HCT116 (cell line): ENCODE measurements around the gene SEC14L1. TPM values are rescaled to one million over a fixed set of nuclear protein-coding genes. Genes with fewer than 3 reads are reported as not detected.

Experiments used
- ATAC-seq: fragments of 200-7000 bp; cut with Tn5 transposase; 2 replicates; pipeline ENCODE4 v1.9.1; 2020; ENCODE audit warnings: mild to moderate bottlenecking, moderate library complexity
- BruUV-seq: library from RNA; stranded (reverse); fragments of 400-500 nt; replicated peaks from 2 replicates; lab custom pipeline; 2021; lab: Mats Ljungman, UMichigan
- CTCF ChIA-PET: fragments of 300-600 bp; sonication (Branson Sonifier 250); formaldehyde crosslinking; loops from one replicate; lab custom pipeline; 2021; ENCODE audit warnings: antibody characterized with exemption; lab: Charles Lee
- POLR2A ChIA-PET: fragments of 300-600, 350-600 bp; sonication (Branson Sonifier 250); formaldehyde crosslinking; loops from one replicate; lab custom pipeline; 2021; ENCODE audit warnings: antibody characterized with exemption; lab: Charles Lee
- RAD21 ChIA-PET, 2 experiments: fragments of 300-600 bp; sonication (Branson Sonifier 250); formaldehyde crosslinking; loops; one replicate each; lab custom pipeline; 2023; ENCODE audit warnings: low total read pairs in 2 of 2; ENCODE audit not compliant: uncharacterized antibody in 2 of 2, unreplicated experiment in 2 of 2, low non-redundant PET in 1 of 2; lab: Charles Lee
- DNase-seq: peaks from one replicate; pipeline ENCODE4 v3.0.0-alpha.2; 2010; ENCODE audit warnings: low read depth, low spot score
- H2AFZ ChIP-seq: fragments of 200-600 bp; shearing (Covaris generic), sonication (generic); 2 replicates; pipeline ENCODE4 v1.6.1; 2017; ENCODE audit warnings: low read depth, mixed run types, mixed read lengths, antibody characterized with exemption, low read length; ENCODE audit not compliant: poor library complexity, severe bottlenecking
- H3K27ac ChIP-seq: 2 replicates; pipeline ENCODE4 v1.5.1; 2012; ENCODE audit warnings: low read depth, low read length
- H3K27me3 ChIP-seq: fragments of 200-600 bp; sonication (generic); 2 replicates; pipeline ENCODE4 v1.6.1; 2016; ENCODE audit warnings: mixed run types, low read length, mixed read lengths; ENCODE audit not compliant: insufficient read depth
- H3K36me3 ChIP-seq, 2 experiments: fragments of 200-500 bp in 1 of 2; fragments of 200-600 bp in 1 of 2; sonication (Bioruptor generic) in 1 of 2; sonication (generic) in 1 of 2; 2 replicates each; pipeline versions ENCODE4 v1.5.1 to v1.6.1; 2014 to 2016; ENCODE audit warnings: low read length in 2 of 2, inconsistent platforms in 1 of 2, mixed read lengths in 1 of 2, mixed run types in 1 of 2; ENCODE audit not compliant: insufficient read depth in 2 of 2, control insufficient read depth in 1 of 2
- H3K4me1 ChIP-seq, 2 experiments: fragments of 200-600 bp in 1 of 2; sonication (generic) in 1 of 2; 2 replicates each; pipeline versions ENCODE4 v1.5.1 to v1.6.1; 2012 to 2017; ENCODE audit warnings: low read length in 2 of 2, inconsistent platforms in 1 of 2, mild to moderate bottlenecking in 1 of 2, mixed read lengths in 1 of 2, mixed run types in 1 of 2, moderate library complexity in 1 of 2; ENCODE audit not compliant: insufficient read depth in 2 of 2, control insufficient read depth in 1 of 2
- H3K4me2 ChIP-seq: fragments of 200-600 bp; sonication (generic); 2 replicates; pipeline ENCODE4 v1.6.1; 2017; ENCODE audit warnings: mixed run types, low read length, mixed read lengths
- H3K4me3 ChIP-seq, 2 experiments: fragments of 200-600 bp in 1 of 2; sonication (generic) in 1 of 2; replicated peaks in 1 of 2; 2 replicates each; pipeline ENCODE4 v1.5.1; 2011 to 2016; ENCODE audit warnings: low read length in 2 of 2, control low read depth in 1 of 2, low read depth in 1 of 2, mild to moderate bottlenecking in 1 of 2, mixed read lengths in 1 of 2, mixed run types in 1 of 2
- H3K79me2 ChIP-seq: fragments of 200-600 bp; sonication (generic); 2 replicates; pipeline ENCODE4 v1.6.1; 2017; ENCODE audit warnings: mild to moderate bottlenecking, mixed run types, low read length, moderate library complexity, mixed read lengths; ENCODE audit not compliant: insufficient read depth
- H3K9ac ChIP-seq: fragments of 200-600 bp; sonication (generic); 2 replicates; pipeline ENCODE4 v1.6.1; 2016; ENCODE audit warnings: low read length, mixed read lengths
- H3K9me2 ChIP-seq: fragments of 200-600 bp; sonication (generic), shearing (Covaris generic); 2 replicates; pipeline ENCODE4 v1.6.1; 2017; ENCODE audit warnings: mixed run types, mild to moderate bottlenecking, moderate library complexity; ENCODE audit not compliant: insufficient read depth
- H3K9me3 ChIP-seq, 2 experiments: fragments of 200-500 bp in 1 of 2; fragments of 200-600 bp in 1 of 2; sonication (Bioruptor generic) in 1 of 2; sonication (generic) in 1 of 2; 2 replicates each; pipeline ENCODE4 v1.6.1; 2014 to 2017; ENCODE audit warnings: low read length in 2 of 2, mixed read lengths in 2 of 2, inconsistent platforms in 1 of 2, low read depth in 1 of 2, mild to moderate bottlenecking in 1 of 2, mixed run types in 1 of 2, moderate library complexity in 1 of 2; ENCODE audit not compliant: control insufficient read depth in 1 of 2, insufficient read depth in 1 of 2
- H4K20me1 ChIP-seq: fragments of 200-600 bp; sonication (generic), shearing (Covaris generic); 2 replicates; pipeline ENCODE4 v1.6.1; 2017; ENCODE audit warnings: mixed run types, mild to moderate bottlenecking, moderate library complexity; ENCODE audit not compliant: insufficient read depth
- ELF1 ChIP-seq: IDR thresholded peaks from 2 replicates; pipeline ENCODE4 v1.6.1; 2012; ENCODE audit warnings: low read depth, borderline replicate concordance
- RAD21 ChIP-seq: IDR thresholded peaks from 2 replicates; pipeline ENCODE4 v1.6.1; 2012; ENCODE audit warnings: low read depth, mild to moderate bottlenecking
- TCF7L2 ChIP-seq: IDR thresholded peaks from 2 replicates; pipeline ENCODE4 v1.7.0; 2011; ENCODE audit warnings: borderline replicate concordance, inconsistent platforms; ENCODE audit not compliant: insufficient read depth, insufficient read length; ENCODE audit errors: extremely low read depth
- ZBTB33 ChIP-seq: IDR thresholded peaks from 2 replicates; pipeline ENCODE4 v1.6.1; 2011; ENCODE audit warnings: mild to moderate bottlenecking, low read length, moderate library complexity; ENCODE audit not compliant: insufficient replicate concordance; ENCODE audit errors: extremely low read depth
- ZFX ChIP-seq: fragments of 450-650 bp; IDR thresholded peaks from 2 replicates; pipeline ENCODE4 v1.6.1; 2017
- intact Hi-C: fragments of 100-400 bp; cut with micrococcal nuclease; formaldehyde crosslinking; loops from 2 replicates; pipeline ENCODE4 v1.10.0; 2022
- total RNA-seq: library from RNA; stranded (reverse); gene quantifications from one replicate; pipeline ENCODE4 v1.2.1, GENCODE V29; 2021; ENCODE audit not compliant: unreplicated experiment

SEC14L1 gene
- total RNA-seq, 1 experiment from 2014 or later = 59.7 TPM

- TSS peak; percentile 39 for BruUV-seq
- Histone ChIP-seq H3K9ac (peak overlapping the region; percentile 65), H3K4me2 (peak overlapping the region; percentile 73), H3K27me3 (no peaks in the 10 kb centered on the region), H2AFZ (no peak overlapping the region), H3K9me3 (no peaks in the 10 kb centered on the region), H3K36me3 (no peaks in the 10 kb centered on the region), H3K27ac (peak overlapping the region; percentile 75), H3K4me3 (peak overlapping the region in 1 of 2 experiments; percentile 39; a peak in 3 of 4 replicates), H3K79me2 (peaks cover 5% of the 10 kb centered on the region), H3K4me1 (peaks cover 57 to 82% of the 10 kb centered on the region in 2 experiments), H4K20me1 (no peaks in the 10 kb centered on the region), H3K9me2 (no peaks in the 10 kb centered on the region)
- ChIA-PET POLR2A (interaction anchor here (1.4 to 3.4 kb wide), 2 partner anchors 8 to 14 kb away, joined by 4 to 19 read pairs; partner anchors contain the start of gene SEC14L1), RAD21 (no interaction called here), CTCF (interaction anchor here (3.6 kb wide), 1 partner anchor 39 kb away, joined by 18 read pairs; no protein-coding TSS in a partner anchor)
- intact Hi-C loops = no loop called here
- no peak for DNase-seq
- ATAC-seq = no peak
- TF ChIP-seq ZBTB33 (no peak), TCF7L2 (peak; percentile 76)
- TF ChIP-seq, all 23 proteins: peak for 1
These were observed 14.2 kb upstream of the SEC14L1 start for GRCh38 chr17:77126519-77126918.

- H3K79me2 ChIP-seq = peaks cover 5% of the 10 kb centered on the region
- no peak for DNase-seq
- no peak overlapping the region for H3K9ac ChIP-seq
- TF ChIP-seq ZFX (no peak), RAD21 (no peak), ELF1 (no peak), ZBTB33 (no peak)
- no peak overlapping the region for H3K4me2 ChIP-seq
- H3K9me3 ChIP-seq = no peaks in the 10 kb centered on the region
- no peaks in the 10 kb centered on the region for H4K20me1 ChIP-seq
- ATAC-seq = no peak
- H3K27ac ChIP-seq = no peak overlapping the region
- ChIA-PET RAD21 (no interaction called here), POLR2A (no interaction called here), CTCF (no interaction called here)
- H3K4me1 ChIP-seq = peaks cover 49 to 79% of the 10 kb centered on the region in 2 experiments
- intact Hi-C loops = no loop called here
- no TSS peak for BruUV-seq
- H3K36me3 ChIP-seq = no peaks in the 10 kb centered on the region
- H3K27me3 ChIP-seq = no peaks in the 10 kb centered on the region
- no peaks in the 10 kb centered on the region for H3K9me2 ChIP-seq
- H3K4me3 ChIP-seq = no peak overlapping the region
- no peak overlapping the region for H2AFZ ChIP-seq
These were observed 12.9 kb upstream of the SEC14L1 start for GRCh38 chr17:77127735-77128361.
